Natural killer cell (primary cell): ENCODE results near the gene AJM1. TPM values are rescaled to one million over a fixed set of nuclear protein-coding genes. Genes with fewer than 3 reads are reported as not detected.

Experiments used
- ATAC-seq, 3 donors: fragments of 150-1000 bp in 2 of 3; fragments of 200-7000 bp in 1 of 3; cut with Tn5 transposase; 1 replicate in 1 of 3; 2 replicates in 2 of 3; pipeline ENCODE4 v1.10.0; 2021; ENCODE audit warnings: mild to moderate bottlenecking in 2 of 3, moderate library complexity in 2 of 3
- DNase-seq, 2 donors: peaks; one replicate each; pipeline versions ENCODE4 v3.0.0 to v3.0.0-alpha.2; 2013 to 2021; ENCODE audit warnings: mixed read lengths in 1 of 2
- H3K27ac ChIP-seq: one replicate; pipeline ENCODE4 v1.5.1; 2013; ENCODE audit warnings: mild to moderate bottlenecking, low read length
- H3K27me3 ChIP-seq: one replicate; pipeline ENCODE4 v1.6.1; 2013; ENCODE audit warnings: low read length; ENCODE audit not compliant: control insufficient read depth, insufficient read depth
- H3K36me3 ChIP-seq: one replicate; pipeline ENCODE4 v1.6.1; 2013; ENCODE audit warnings: low read length; ENCODE audit not compliant: control insufficient read depth, insufficient read depth
- H3K4me1 ChIP-seq: one replicate; pipeline ENCODE4 v1.6.1; 2013; ENCODE audit warnings: low read length; ENCODE audit not compliant: control insufficient read depth, insufficient read depth
- H3K4me3 ChIP-seq: one replicate; pipeline ENCODE4 v1.5.1; 2013; ENCODE audit warnings: low read length
- H3K9me3 ChIP-seq: one replicate; pipeline ENCODE4 v1.6.1; 2013; ENCODE audit warnings: low read length; ENCODE audit not compliant: control insufficient read depth, insufficient read depth
- H3K27ac Mint-ChIP-seq, 2 donors: one replicate each; pipeline ENCODE4 v1.8.0; 2022; ENCODE audit warnings: mild to moderate bottlenecking in 2 of 2, mixed read lengths in 2 of 2, moderate library complexity in 1 of 2
- H3K27me3 Mint-ChIP-seq, 2 donors: one replicate each; pipeline ENCODE4 v1.8.0; 2022; ENCODE audit warnings: low read depth in 2 of 2, mixed read lengths in 2 of 2
- H3K36me3 Mint-ChIP-seq: one replicate; pipeline ENCODE4 v1.8.0; 2022; ENCODE audit warnings: mixed read lengths
- H3K4me1 Mint-ChIP-seq, 2 donors: one replicate each; pipeline ENCODE4 v1.8.0; 2022; ENCODE audit warnings: mixed read lengths in 2 of 2
- H3K4me3 Mint-ChIP-seq: one replicate; pipeline ENCODE4 v1.8.0; 2022; ENCODE audit warnings: mild to moderate bottlenecking, moderate library complexity, mixed read lengths
- H3K9me3 Mint-ChIP-seq, 2 donors: one replicate each; pipeline ENCODE4 v1.8.0; 2022; ENCODE audit warnings: mixed read lengths in 2 of 2
- CTCF ChIP-seq: fragments of 200-600 bp; IDR thresholded peaks from one replicate; pipeline ENCODE4 v1.8.0; 2022; ENCODE audit warnings: antibody characterized with exemption
- WGBS: methylation state at CpG from one replicate; pipeline ENCODE4 v1.1.7; 2013; ENCODE audit warnings: missing lambda C conversion rate; ENCODE audit not compliant: insufficient coverage; 5-methylcytosine and 5-hydroxymethylcytosine counted together
- intact Hi-C: fragments of 100-400 bp; cut with micrococcal nuclease; formaldehyde crosslinking; loops from one replicate; pipeline ENCODE4 v1.14.2; 2022
- total RNA-seq, 4 donors: library from RNA; stranded (reverse); fragments of 120-200 nt in 1 of 4; gene quantifications; one replicate each; pipeline versions ENCODE4 v1.2.3 to v1.2.4, GENCODE V29; 2013 to 2022

AJM1 gene
- total RNA-seq, 3 donors from 2014 or later (not counting 1 experiment from before 2014, with no cell fraction given): 26.6 to 35.6 (median 31.5) TPM

- peak overlapping the region; percentile 84 to 92 for H3K27ac Mint-ChIP-seq
- H3K4me1 ChIP-seq: peaks cover 36% of the 10 kb centered on the region
- WGBS: under 1% methylated on average over 93 of the region's 93 CpGs
- TF ChIP-seq CTCF: no peak
- intact Hi-C loops: loop anchor here (5.0 kb wide), 1 partner anchor 34 kb away; the partner anchor contains the start of gene AJM1
- no peaks in the 10 kb centered on the region for H3K27me3 ChIP-seq
- no peaks in the 10 kb centered on the region for H3K9me3 ChIP-seq
- H3K27me3 Mint-ChIP-seq: no peaks in the 10 kb centered on the region
- ATAC-seq (peak; percentile 22 to 52 (median 30)), DNase-seq (peak; percentile 36 to 67)
- peaks cover 31 to 42% of the 10 kb centered on the region in 2 donors for H3K4me1 Mint-ChIP-seq
- H3K36me3 ChIP-seq: peaks cover 11% of the 10 kb centered on the region
- H3K4me3 ChIP-seq: peak overlapping the region; percentile 73
- no peaks in the 10 kb centered on the region for H3K9me3 Mint-ChIP-seq
- no peaks in the 10 kb centered on the region for H3K36me3 Mint-ChIP-seq
- H3K27ac ChIP-seq: no peak overlapping the region
- peak overlapping the region; percentile 91 for H3K4me3 Mint-ChIP-seq
Observed at GRCh38 chr9:136808075-136808805, 34.0 kb upstream of the AJM1 start.

GRCh38 chr9:136808806-136809158, 33.5 kb upstream of the AJM1 start:
- H3K4me3 ChIP-seq: peak overlapping the region; percentile 12
- Mint-ChIP-seq H3K27ac (peak overlapping the region; percentile 73 to 84), H3K9me3 (no peaks in the 10 kb centered on the region), H3K4me3 (peak overlapping the region; percentile 91), H3K4me1 (peaks cover 36 to 41% of the 10 kb centered on the region in 2 donors), H3K27me3 (no peaks in the 10 kb centered on the region), H3K36me3 (no peaks in the 10 kb centered on the region)
- TF ChIP-seq CTCF: no peak
- H3K9me3 ChIP-seq: no peaks in the 10 kb centered on the region
- peaks cover 11% of the 10 kb centered on the region for H3K36me3 ChIP-seq
- peaks cover 36% of the 10 kb centered on the region for H3K4me1 ChIP-seq
- no peaks in the 10 kb centered on the region for H3K27me3 ChIP-seq
- DNase-seq (peak in 1 of 2 donors; percentile 28), ATAC-seq (no peak)
- no peak overlapping the region for H3K27ac ChIP-seq
- WGBS: 8% methylated on average over 14 of the region's 14 CpGs
- intact Hi-C loops: loop anchor here (5.0 kb wide), 1 partner anchor 34 kb away; the partner anchor contains the start of gene AJM1

GRCh38 chr9:136814725-136815421, 27.4 kb upstream of the AJM1 start:
- H3K27ac Mint-ChIP-seq: peak overlapping the region in 1 of 2 donors; percentile 18
- ATAC-seq: no peak
- Histone ChIP-seq H3K27me3 (no peaks in the 10 kb centered on the region), H3K4me1 (peaks cover 7% of the 10 kb centered on the region), H3K9me3 (no peaks in the 10 kb centered on the region), H3K4me3 (no peak overlapping the region), H3K36me3 (peaks cover 12% of the 10 kb centered on the region), H3K27ac (no peak overlapping the region)
- H3K27me3 Mint-ChIP-seq: peaks cover 0 to 2% of the 10 kb centered on the region in 2 donors
- no peaks in the 10 kb centered on the region for H3K36me3 Mint-ChIP-seq
- 97% methylated on average over 13 of the region's 13 CpGs for WGBS
- DNase-seq: no peak
- peaks cover 21 to 35% of the 10 kb centered on the region in 2 donors for H3K4me1 Mint-ChIP-seq
- intact Hi-C loops: no loop called here
- H3K9me3 Mint-ChIP-seq: no peaks in the 10 kb centered on the region
- no peak for TF ChIP-seq CTCF
- no peak overlapping the region for H3K4me3 Mint-ChIP-seq
